ENCODE measurements around the gene PBX1. TPM values are rescaled to one million over a fixed set of nuclear protein-coding genes. Genes with fewer than 3 reads are reported as not detected.

PBX1 gene
- total and polyA plus RNA-seq, 10 of the 15 experiments (the other 5 are each of a cell fraction or from before 2014, with no cell fraction given) = 0.05 to 0.28 (median 0.11) TPM; not detected in 5

DNA sequence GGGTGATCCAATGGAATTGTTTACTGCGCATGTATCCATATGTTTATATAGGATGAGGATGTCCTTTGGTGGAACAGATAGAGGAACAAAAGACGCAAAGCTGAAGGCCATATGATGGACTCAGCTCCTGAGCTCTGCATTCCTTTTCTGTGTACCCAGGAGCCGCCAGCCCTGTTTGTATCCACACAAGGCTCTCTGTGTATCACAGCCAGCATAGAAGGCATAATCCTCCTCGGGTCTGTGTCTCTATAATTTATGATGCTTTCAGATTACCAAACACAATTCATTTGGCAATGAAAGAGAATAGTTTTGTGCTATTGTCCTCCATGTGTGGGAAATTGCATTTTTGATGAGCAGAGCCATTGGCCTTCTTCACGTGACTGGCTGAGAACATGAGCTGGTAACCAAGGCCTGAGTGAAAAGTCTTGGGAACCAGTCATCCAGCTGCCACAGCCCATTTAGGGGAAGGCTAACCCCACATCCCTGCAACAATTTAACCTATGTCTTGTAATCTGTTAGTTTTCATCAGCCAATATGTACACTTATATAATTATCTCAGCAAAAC lies 119.2 kb downstream of the PBX1 start:
- H3K9ac ChIP-seq (ENCODE audit: control insufficient read depth, insufficient read depth, low read length) = no peak overlapping the region
- in situ Hi-C loops (cut with MboI) = no loop called here
- no peak for FAIRE-seq

DNA sequence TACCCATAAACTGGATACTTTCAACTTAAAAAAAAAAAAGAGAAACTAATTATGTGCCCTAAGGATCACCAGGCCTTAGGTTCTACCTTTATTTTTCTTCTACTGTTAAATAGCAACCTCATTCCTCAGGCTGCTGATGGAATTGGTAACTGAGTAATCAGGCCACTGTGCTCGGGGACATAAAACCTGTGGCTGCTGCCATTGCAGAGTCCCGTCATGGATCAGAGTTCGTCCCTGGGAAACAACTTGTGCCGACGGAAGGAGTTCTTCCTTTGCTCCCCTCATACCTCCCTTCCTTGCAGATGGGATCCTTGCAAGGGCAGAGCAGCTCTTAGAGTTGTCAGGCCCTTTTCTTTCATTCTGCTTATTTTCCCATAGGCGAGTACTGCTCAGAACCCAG lies 123.6 kb downstream of the PBX1 start:
- ChIA-PET RAD21 (ENCODE audit: unreplicated experiment) (no interaction called here), POLR2A (no interaction called here), CTCF (interaction anchor here (0.7 kb wide), 1 partner anchor 9 kb away, joined by 3 read pairs; no protein-coding TSS in a partner anchor), SMC1A (ENCODE audit: uncharacterized antibody, unreplicated experiment) (no interaction called here)
- intact Hi-C loops (cut with micrococcal nuclease; ENCODE audit: unreplicated experiment) (no loop called here), in situ Hi-C loops (cut with MboI) (no loop called here)
- H3K9ac ChIP-seq (ENCODE audit: control insufficient read depth, insufficient read depth, low read length) = no peak overlapping the region
- no peaks in the 10 kb centered on the region for H3K36me3 ChIP-seq (ENCODE audit: control insufficient read depth in 2 of 2, insufficient read depth in 2 of 2, low read length in 1 of 2)
- FAIRE-seq (no peak), DNase-seq (ENCODE audit: low read depth, low spot score) (no peak), ATAC-seq (no peak)
- H3K4me2 ChIP-seq (ENCODE audit: control insufficient read depth, insufficient read depth) = no peak overlapping the region
- H3K27me3 ChIP-seq (replicated peaks in 1 of 2; ENCODE audit: control insufficient read depth in 2 of 2, insufficient read depth in 2 of 2, low read length in 1 of 2) = no peaks in the 10 kb centered on the region
- BruUV-seq (replicated peaks) = no TSS peak
- H3K4me1 ChIP-seq (ENCODE audit: control insufficient read depth, insufficient read depth, low read length) = no peaks in the 10 kb centered on the region
- 43% methylated on average over 6 of the region's 6 CpGs for WGBS (ENCODE audit: insufficient coverage, insufficient replicate concordance, low lambda C conversion rate, missing lambda C conversion rate)
- H3K9me3 ChIP-seq (replicated peaks; ENCODE audit: control insufficient read depth, insufficient read depth, low read length) = no peaks in the 10 kb centered on the region
- H4K20me1 ChIP-seq (ENCODE audit: control insufficient read depth, insufficient read depth) = no peaks in the 10 kb centered on the region
- H3K4me3 ChIP-seq = no peak overlapping the region
- no peak overlapping the region for H2AFZ ChIP-seq (ENCODE audit: control insufficient read depth, low read depth, low read length)
- no peaks in the 10 kb centered on the region for H3K79me2 ChIP-seq (ENCODE audit: control insufficient read depth, insufficient read depth, low read length)
- no peak overlapping the region for H3K27ac ChIP-seq (ENCODE audit: control insufficient read depth, insufficient read depth)
- TF ChIP-seq ZNF217 (IDR thresholded peaks at IDR 0.05) (no peak), TBL1XR1 (IDR thresholded peaks at IDR 0.05; ENCODE audit: low read depth, low read length) (no peak), NFYA (IDR thresholded peaks at IDR 0.05; ENCODE audit: borderline replicate concordance, low read depth, low read length) (no peak), SIX5 (IDR thresholded peaks at IDR 0.05; ENCODE audit: low read depth, low read length, severe bottlenecking) (no peak), HDAC6 (IDR thresholded peaks at IDR 0.05; ENCODE audit: unreplicated experiment) (no peak), HDAC2 (IDR thresholded peaks at IDR 0.05) (no peak), NFYB (IDR thresholded peaks at IDR 0.05; ENCODE audit: insufficient read depth, low read depth, low read length) (no peak)
- TF ChIP-seq, protein P1, sequence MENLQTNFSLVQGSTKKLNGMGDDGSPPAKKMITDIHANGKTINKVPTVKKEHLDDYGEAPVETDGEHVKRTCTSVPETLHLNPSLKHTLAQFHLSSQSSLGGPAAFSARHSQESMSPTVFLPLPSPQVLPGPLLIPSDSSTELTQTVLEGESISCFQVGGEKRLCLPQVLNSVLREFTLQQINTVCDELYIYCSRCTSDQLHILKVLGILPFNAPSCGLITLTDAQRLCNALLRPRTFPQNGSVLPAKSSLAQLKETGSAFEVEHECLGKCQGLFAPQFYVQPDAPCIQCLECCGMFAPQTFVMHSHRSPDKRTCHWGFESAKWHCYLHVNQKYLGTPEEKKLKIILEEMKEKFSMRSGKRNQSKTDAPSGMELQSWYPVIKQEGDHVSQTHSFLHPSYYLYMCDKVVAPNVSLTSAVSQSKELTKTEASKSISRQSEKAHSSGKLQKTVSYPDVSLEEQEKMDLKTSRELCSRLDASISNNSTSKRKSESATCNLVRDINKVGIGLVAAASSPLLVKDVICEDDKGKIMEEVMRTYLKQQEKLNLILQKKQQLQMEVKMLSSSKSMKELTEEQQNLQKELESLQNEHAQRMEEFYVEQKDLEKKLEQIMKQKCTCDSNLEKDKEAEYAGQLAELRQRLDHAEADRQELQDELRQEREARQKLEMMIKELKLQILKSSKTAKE (IDR thresholded peaks at IDR 0.05; ENCODE audit: low read depth, poor library complexity, severe bottlenecking) = no peak

More for the DNA sequence above, 119.2 kb downstream of the PBX1 start:
- no peaks in the 10 kb centered on the region for H3K4me1 ChIP-seq (ENCODE audit: control insufficient read depth, insufficient read depth, low read length)
- H3K9me3 ChIP-seq (replicated peaks; ENCODE audit: control insufficient read depth, insufficient read depth, low read length) = no peaks in the 10 kb centered on the region
- no TSS peak for BruUV-seq (replicated peaks)
- ChIA-PET SMC1A (ENCODE audit: uncharacterized antibody, unreplicated experiment) (interaction anchor here (1.3 kb wide), 1 partner anchor 117 kb away, joined by 3 read pairs; no protein-coding TSS in a partner anchor), CTCF (no interaction called here), RAD21 (ENCODE audit: unreplicated experiment) (no interaction called here), POLR2A (no interaction called here)
- ATAC-seq (no peak), DNase-seq (ENCODE audit: low read depth, low spot score) (no peak)
- H4K20me1 ChIP-seq (ENCODE audit: control insufficient read depth, insufficient read depth) = no peaks in the 10 kb centered on the region
- H3K36me3 ChIP-seq (ENCODE audit: control insufficient read depth in 2 of 2, insufficient read depth in 2 of 2, low read length in 1 of 2) = no peaks in the 10 kb centered on the region
- intact Hi-C loops (cut with micrococcal nuclease; ENCODE audit: unreplicated experiment) = no loop called here
- H2AFZ ChIP-seq (ENCODE audit: control insufficient read depth, low read depth, low read length) = no peak overlapping the region
- TF ChIP-seq ESRRA (IDR thresholded peaks at IDR 0.05; ENCODE audit: low read length) = no peak
- TF ChIP-seq CBX5 (IDR thresholded peaks at IDR 0.05; ENCODE audit: low read depth) = no peak
- no peak for TF ChIP-seq BHLHE40 (IDR thresholded peaks at IDR 0.05; ENCODE audit: borderline replicate concordance in 1 of 2, low read depth in 2 of 2, low read length in 1 of 2)
- TF ChIP-seq SP1 (IDR thresholded peaks at IDR 0.05; ENCODE audit: low read depth, low read length) = no peak
- TF ChIP-seq SREBF1 (IDR thresholded peaks at IDR 0.05; ENCODE audit: low read length) = no peak
- no peak for TF ChIP-seq PML (IDR thresholded peaks at IDR 0.05; ENCODE audit: low read length)
- TF ChIP-seq, protein P2, sequence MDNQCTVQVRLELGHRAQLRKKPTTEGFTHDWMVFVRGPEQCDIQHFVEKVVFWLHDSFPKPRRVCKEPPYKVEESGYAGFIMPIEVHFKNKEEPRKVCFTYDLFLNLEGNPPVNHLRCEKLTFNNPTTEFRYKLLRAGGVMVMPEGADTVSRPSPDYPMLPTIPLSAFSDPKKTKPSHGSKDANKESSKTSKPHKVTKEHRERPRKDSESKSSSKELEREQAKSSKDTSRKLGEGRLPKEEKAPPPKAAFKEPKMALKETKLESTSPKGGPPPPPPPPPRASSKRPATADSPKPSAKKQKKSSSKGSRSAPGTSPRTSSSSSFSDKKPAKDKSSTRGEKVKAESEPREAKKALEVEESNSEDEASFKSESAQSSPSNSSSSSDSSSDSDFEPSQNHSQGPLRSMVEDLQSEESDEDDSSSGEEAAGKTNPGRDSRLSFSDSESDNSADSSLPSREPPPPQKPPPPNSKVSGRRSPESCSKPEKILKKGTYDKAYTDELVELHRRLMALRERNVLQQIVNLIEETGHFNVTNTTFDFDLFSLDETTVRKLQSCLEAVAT (IDR thresholded peaks at IDR 0.05) = no peak
- TF ChIP-seq RBBP5 (conservative IDR thresholded peaks at IDR 0.05) = no peak
- no peak for TF ChIP-seq GATAD2B (conservative IDR thresholded peaks at IDR 0.05; ENCODE audit: low read depth)
- TF ChIP-seq IKZF2 (IDR thresholded peaks at IDR 0.05) = no peak
- H3K79me2 ChIP-seq (ENCODE audit: control insufficient read depth, insufficient read depth, low read length) = no peaks in the 10 kb centered on the region
- H3K4me3 ChIP-seq = no peak overlapping the region
- no peak overlapping the region for H3K4me2 ChIP-seq (ENCODE audit: control insufficient read depth, insufficient read depth)
- no peaks in the 10 kb centered on the region for H3K27me3 ChIP-seq (replicated peaks in 1 of 2; ENCODE audit: control insufficient read depth in 2 of 2, insufficient read depth in 2 of 2, low read length in 1 of 2)
- WGBS (ENCODE audit: insufficient coverage, insufficient replicate concordance, low lambda C conversion rate, missing lambda C conversion rate) = 36% methylated on average over 5 of the region's 5 CpGs
- no peak overlapping the region for H3K27ac ChIP-seq (ENCODE audit: control insufficient read depth, insufficient read depth)
